H9 (cell line): ENCODE measurements around the gene MRGPRD. TPM values are rescaled to one million over a fixed set of nuclear protein-coding genes. Genes with fewer than 3 reads are reported as not detected.

Experiments used
- DNase-seq: peaks from one replicate; pipeline ENCODE4 v3.0.0-alpha.2; 2017
- H2AFZ ChIP-seq: one replicate; pipeline ENCODE4 v1.6.1; 2013; ENCODE audit warnings: mild to moderate bottlenecking, low read length, control low read depth, moderate library complexity
- H2AK5ac ChIP-seq: 2 replicates; pipeline ENCODE4 v1.6.1; 2013; ENCODE audit warnings: low read length, control low read depth, mixed read lengths; ENCODE audit not compliant: insufficient read length
- H2BK120ac ChIP-seq: one replicate; pipeline ENCODE4 v1.6.1; 2013; ENCODE audit warnings: low read depth, mild to moderate bottlenecking, low read length, control low read depth, inconsistent platforms; ENCODE audit not compliant: poor library complexity, severe bottlenecking
- H2BK12ac ChIP-seq: 2 replicates; pipeline ENCODE4 v1.6.1; 2013; ENCODE audit warnings: low read length, control low read depth, mixed read lengths, low read depth; ENCODE audit not compliant: insufficient read length
- H2BK15ac ChIP-seq: 2 replicates; pipeline ENCODE4 v1.6.1; 2013; ENCODE audit warnings: low read depth, low read length, control low read depth
- H2BK20ac ChIP-seq: one replicate; pipeline ENCODE4 v1.6.1; 2013; ENCODE audit warnings: low read depth, mild to moderate bottlenecking, low read length, control low read depth, inconsistent platforms; ENCODE audit not compliant: poor library complexity, severe bottlenecking
- H2BK5ac ChIP-seq: 2 replicates; pipeline ENCODE4 v1.6.1; 2013; ENCODE audit warnings: low read length, control low read depth, mixed read lengths; ENCODE audit not compliant: insufficient read length
- H3K14ac ChIP-seq: 2 replicates; pipeline ENCODE4 v1.6.1; 2013; ENCODE audit warnings: low read length, control low read depth; ENCODE audit not compliant: insufficient read depth
- H3K18ac ChIP-seq: 2 replicates; pipeline ENCODE4 v1.6.1; 2013; ENCODE audit warnings: low read depth, mild to moderate bottlenecking, mixed read lengths, low read length, control low read depth; ENCODE audit not compliant: insufficient read length
- H3K23ac ChIP-seq: 2 replicates; pipeline ENCODE4 v1.6.1; 2013; ENCODE audit warnings: low read length, control low read depth, mixed read lengths, low read depth; ENCODE audit not compliant: insufficient read length
- H3K23me2 ChIP-seq: 2 replicates; pipeline ENCODE4 v1.6.1; 2013; ENCODE audit warnings: low read depth, mild to moderate bottlenecking, mixed read lengths, low read length, control low read depth; ENCODE audit not compliant: insufficient read length, poor library complexity, severe bottlenecking
- H3K27ac ChIP-seq: 2 replicates; pipeline ENCODE4 v1.5.1; 2013; ENCODE audit warnings: low read length, control low read depth, mixed read lengths, low read depth; ENCODE audit not compliant: insufficient read length
- H3K27me3 ChIP-seq: 2 replicates; pipeline ENCODE4 v1.6.1; 2013; ENCODE audit warnings: low read length, control low read depth, inconsistent platforms; ENCODE audit not compliant: insufficient read depth
- H3K4ac ChIP-seq: 2 replicates; pipeline ENCODE4 v1.6.1; 2013; ENCODE audit warnings: low read depth, mild to moderate bottlenecking, control low read depth, inconsistent platforms, low read length, moderate library complexity
- H3K4me1 ChIP-seq: 2 replicates; pipeline ENCODE4 v1.6.1; 2013; ENCODE audit warnings: low read length, control low read depth, inconsistent platforms; ENCODE audit not compliant: insufficient read depth
- H3K4me2 ChIP-seq: 2 replicates; pipeline ENCODE4 v1.6.1; 2013; ENCODE audit warnings: low read length, control low read depth, mixed read lengths; ENCODE audit not compliant: insufficient read length, insufficient read depth
- H3K56ac ChIP-seq: 2 replicates; pipeline ENCODE4 v1.6.1; 2013; ENCODE audit warnings: low read depth, mild to moderate bottlenecking, mixed read lengths, low read length, control low read depth; ENCODE audit not compliant: insufficient read length
- H3K79me1 ChIP-seq: 2 replicates; pipeline ENCODE4 v1.6.1; 2013; ENCODE audit warnings: low read depth, mild to moderate bottlenecking, moderate library complexity, low read length, control low read depth, inconsistent platforms; ENCODE audit not compliant: insufficient read depth, poor library complexity, severe bottlenecking
- H3K79me2 ChIP-seq: 2 replicates; pipeline ENCODE4 v1.6.1; 2013; ENCODE audit warnings: low read length, control low read depth, inconsistent platforms; ENCODE audit not compliant: insufficient read depth
- H3K9ac ChIP-seq: 2 replicates; pipeline ENCODE4 v1.6.1; 2013; ENCODE audit warnings: low read length, control low read depth, mixed read lengths; ENCODE audit not compliant: insufficient read length; ENCODE audit errors: extremely low read depth
- H3K9me3 ChIP-seq: one replicate; pipeline ENCODE4 v1.6.1; 2013; ENCODE audit warnings: low read depth, low read length, inconsistent platforms; ENCODE audit not compliant: control insufficient read depth
- H3T11ph ChIP-seq: one replicate; pipeline ENCODE4 v1.6.1; 2013; ENCODE audit warnings: mild to moderate bottlenecking, low read length, control low read depth, inconsistent platforms
- H4K20me1 ChIP-seq: one replicate; pipeline ENCODE4 v1.6.1; 2013; ENCODE audit not compliant: control insufficient read depth, insufficient read length, insufficient read depth
- H4K5ac ChIP-seq: 2 replicates; pipeline ENCODE4 v1.6.1; 2013; ENCODE audit warnings: low read depth, mild to moderate bottlenecking, mixed read lengths, low read length, control low read depth; ENCODE audit not compliant: insufficient read length
- H4K8ac ChIP-seq: replicated peaks from 2 replicates; pipeline ENCODE4 v1.6.1; 2013; ENCODE audit warnings: low read length, control low read depth, mixed read lengths, low read depth; ENCODE audit not compliant: insufficient read length
- H4K91ac ChIP-seq: 2 replicates; pipeline ENCODE4 v1.6.1; 2013; ENCODE audit warnings: low read depth, mild to moderate bottlenecking, moderate library complexity, mixed read lengths, low read length, control low read depth; ENCODE audit not compliant: insufficient read length
- H3K27ac Mint-ChIP-seq, 3 experiments: 2 replicates in 2 of 3; 3 replicates in 1 of 3; pipeline ENCODE4 v1.8.0; 2020 to 2021; ENCODE audit warnings: mixed read lengths in 3 of 3, mild to moderate bottlenecking in 1 of 3, moderate library complexity in 1 of 3
- H3K27me3 Mint-ChIP-seq: 2 replicates; pipeline ENCODE4 v1.8.0; 2021; ENCODE audit warnings: low read depth, mild to moderate bottlenecking, moderate library complexity, mixed read lengths
- H3K36me3 Mint-ChIP-seq, 3 experiments: 2 replicates in 2 of 3; 3 replicates in 1 of 3; pipeline ENCODE4 v1.8.0; 2020 to 2021; ENCODE audit warnings: low read depth in 3 of 3, mixed read lengths in 3 of 3; ENCODE audit not compliant: insufficient read depth in 1 of 3
- H3K4me1 Mint-ChIP-seq, 2 experiments: 2 replicates each; pipeline ENCODE4 v1.8.0; 2020; ENCODE audit warnings: mixed read lengths in 2 of 2
- H3K4me3 Mint-ChIP-seq, 2 experiments: 2 replicates in 1 of 2; 3 replicates in 1 of 2; pipeline ENCODE4 v1.8.0; 2020 to 2021; ENCODE audit warnings: mild to moderate bottlenecking in 2 of 2, mixed read lengths in 2 of 2, moderate library complexity in 1 of 2
- H3K9me3 Mint-ChIP-seq, 2 experiments: 2 replicates in 1 of 2; 3 replicates in 1 of 2; pipeline ENCODE4 v1.8.0; 2020; ENCODE audit warnings: mild to moderate bottlenecking in 2 of 2, mixed read lengths in 2 of 2, moderate library complexity in 1 of 2
- WGBS: extraction: QIAGEN DNeasy Blood & Tissue Kit; methylation state at CpG from one replicate; pipeline ENCODE4 v1.1.7; 2013; ENCODE audit warnings: missing lambda C conversion rate, low lambda C conversion rate, mixed read lengths; ENCODE audit not compliant: insufficient read length; ENCODE audit errors: extremely low coverage; 5-methylcytosine and 5-hydroxymethylcytosine counted together
- total RNA-seq: library from RNA; stranded (reverse); gene quantifications from 2 replicates; pipeline ENCODE4 v1.2.1, GENCODE V29; 2021
- TF ChIP-seq, protein P1 (sequence below): fragments of 200-600 bp; sonication (generic); conservative IDR thresholded peaks from 3 replicates; pipeline ENCODE4 v1.8.0; 2021; ENCODE audit warnings: antibody characterized with exemption, mild to moderate bottlenecking

The MRGPRD gene
- total RNA-seq, 1 experiment from 2014 or later = not detected

DNA sequence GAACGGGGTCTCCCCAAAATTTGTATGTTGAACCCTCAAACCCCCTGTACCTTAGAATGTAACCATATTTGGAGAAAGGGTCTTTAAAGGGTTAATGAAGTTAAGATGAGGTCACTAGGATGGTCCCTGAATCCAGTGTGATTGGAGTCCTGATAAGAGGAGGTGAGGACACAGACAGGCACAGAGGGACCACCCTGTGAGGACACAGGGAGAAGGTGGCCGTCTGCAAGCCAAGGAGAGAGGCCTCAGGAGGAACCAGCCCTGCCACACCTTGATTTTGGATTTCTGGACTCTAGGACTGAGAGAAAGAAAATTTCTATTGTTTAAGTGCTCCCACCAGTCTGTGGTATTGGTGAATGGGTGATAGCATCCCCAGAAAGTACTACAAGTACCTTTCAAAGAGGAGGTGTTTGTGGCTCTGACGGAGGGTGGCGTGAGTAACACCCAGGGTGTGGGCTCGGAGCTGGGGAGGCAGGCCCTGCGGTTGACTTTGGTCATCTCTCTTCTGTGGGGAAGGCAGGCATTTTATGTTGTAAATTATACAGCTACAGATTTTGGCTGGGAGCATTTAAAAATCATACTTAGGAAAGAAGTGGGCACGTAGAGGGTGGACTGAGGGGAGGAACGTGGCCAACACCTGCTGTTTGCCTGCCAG is 18.4 kb upstream of the MRGPRD start:
- Histone ChIP-seq H3K56ac (no peak overlapping the region), H2BK15ac (no peak overlapping the region), H3K4me2 (no peak overlapping the region), H3K9me3 (no peaks in the 10 kb centered on the region), H2AK5ac (no peak overlapping the region), H3T11ph (no peak overlapping the region), H3K4ac (no peak overlapping the region), H2BK12ac (no peak overlapping the region), H3K23me2 (no peaks in the 10 kb centered on the region), H2BK120ac (no peak overlapping the region), H2BK5ac (no peak overlapping the region), H4K91ac (no peak overlapping the region), H3K27me3 (no peaks in the 10 kb centered on the region), H3K27ac (no peak overlapping the region), H3K79me1 (no peaks in the 10 kb centered on the region), H3K23ac (no peak overlapping the region), H2BK20ac (no peak overlapping the region), H3K79me2 (no peaks in the 10 kb centered on the region), H4K8ac (no peak overlapping the region), H3K4me1 (no peaks in the 10 kb centered on the region), H4K20me1 (no peaks in the 10 kb centered on the region), H3K18ac (no peak overlapping the region), H3K14ac (no peak overlapping the region), H3K9ac (no peak overlapping the region), H2AFZ (no peak overlapping the region), H4K5ac (no peak overlapping the region)
- DNase-seq = peak; percentile 13
- Mint-ChIP-seq H3K4me1 (peaks cover 5 to 15% of the 10 kb centered on the region in 2 experiments), H3K27me3 (no peaks in the 10 kb centered on the region), H3K9me3 (no peaks in the 10 kb centered on the region; a peak in 1 of 5 replicates), H3K4me3 (no peak overlapping the region), H3K27ac (peak overlapping the region in 1 of 3 experiments; percentile 68; a peak in 2 of 7 replicates), H3K36me3 (no peaks in the 10 kb centered on the region; a peak in 1 of 7 replicates)
- WGBS = no CpG with 5 or more reads among the region's 8 CpGs
- TF ChIP-seq, protein P1, sequence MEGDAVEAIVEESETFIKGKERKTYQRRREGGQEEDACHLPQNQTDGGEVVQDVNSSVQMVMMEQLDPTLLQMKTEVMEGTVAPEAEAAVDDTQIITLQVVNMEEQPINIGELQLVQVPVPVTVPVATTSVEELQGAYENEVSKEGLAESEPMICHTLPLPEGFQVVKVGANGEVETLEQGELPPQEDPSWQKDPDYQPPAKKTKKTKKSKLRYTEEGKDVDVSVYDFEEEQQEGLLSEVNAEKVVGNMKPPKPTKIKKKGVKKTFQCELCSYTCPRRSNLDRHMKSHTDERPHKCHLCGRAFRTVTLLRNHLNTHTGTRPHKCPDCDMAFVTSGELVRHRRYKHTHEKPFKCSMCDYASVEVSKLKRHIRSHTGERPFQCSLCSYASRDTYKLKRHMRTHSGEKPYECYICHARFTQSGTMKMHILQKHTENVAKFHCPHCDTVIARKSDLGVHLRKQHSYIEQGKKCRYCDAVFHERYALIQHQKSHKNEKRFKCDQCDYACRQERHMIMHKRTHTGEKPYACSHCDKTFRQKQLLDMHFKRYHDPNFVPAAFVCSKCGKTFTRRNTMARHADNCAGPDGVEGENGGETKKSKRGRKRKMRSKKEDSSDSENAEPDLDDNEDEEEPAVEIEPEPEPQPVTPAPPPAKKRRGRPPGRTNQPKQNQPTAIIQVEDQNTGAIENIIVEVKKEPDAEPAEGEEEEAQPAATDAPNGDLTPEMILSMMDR = no peak
